SK-N-SH (cell line): Measurements from ENCODE around the gene MGA. TPM values are rescaled to one million over a fixed set of nuclear protein-coding genes. Genes with fewer than 3 reads are reported as not detected.

ENCODE experiments used
- CTCF ChIA-PET: fragments of 300-600, 350-600 bp; formaldehyde crosslinking; extraction: SDS; loops from one replicate; lab custom pipeline; 2021; lab: Yijun Ruan, JAX
- POLR2A ChIA-PET: fragments of 350-600 bp; sonication (Branson Sonifier 250); formaldehyde crosslinking; extraction: SDS; loops from one replicate; lab custom pipeline; 2020; ENCODE audit warnings: antibody characterized with exemption, inconsistent platforms; lab: Yijun Ruan, JAX
- DNase-seq: peaks from one replicate; pipeline ENCODE4 v3.0.0; 2012
- H2AFZ ChIP-seq: fragments of 200-600 bp; sonication (generic); 2 replicates; pipeline ENCODE4 v1.8.1; 2016; ENCODE audit warnings: antibody characterized with exemption, mild to moderate bottlenecking, low read depth
- H3F3A ChIP-seq: fragments of 200-600 bp; sonication (generic); replicated peaks from 2 replicates; pipeline ENCODE3; 2016; ENCODE audit warnings: antibody characterized with exemption, mild to moderate bottlenecking; ENCODE audit not compliant: insufficient read depth
- H3K27ac ChIP-seq, 2 experiments: fragments of 200-500 bp in 1 of 2; fragments of 200-600 bp in 1 of 2; sonication (Bioruptor generic) in 1 of 2; sonication (generic), shearing (Covaris generic) in 1 of 2; 2 replicates each; pipeline versions ENCODE4 v1.5.1 to v1.6.1; 2014 to 2016; ENCODE audit warnings: low read depth in 2 of 2, inconsistent platforms in 1 of 2, low read length in 1 of 2, mild to moderate bottlenecking in 1 of 2, mixed read lengths in 1 of 2
- H3K27me3 ChIP-seq: fragments of 200-600 bp; sonication (generic), shearing (Covaris generic); 2 replicates; pipeline ENCODE4 v1.6.1; 2016; ENCODE audit warnings: mixed run types; ENCODE audit not compliant: insufficient read depth
- H3K36me3 ChIP-seq, 2 experiments: fragments of 200-500 bp in 1 of 2; fragments of 200-600 bp in 1 of 2; sonication (Bioruptor generic) in 1 of 2; sonication (generic) in 1 of 2; replicated peaks in 1 of 2; 2 replicates each; pipeline versions ENCODE3 to v1.5.1; 2014 to 2016; ENCODE audit warnings: low read length in 1 of 2, mild to moderate bottlenecking in 1 of 2; ENCODE audit not compliant: insufficient read depth in 2 of 2, control insufficient read depth in 1 of 2
- H3K4me1 ChIP-seq, 2 experiments: fragments of 200-500 bp in 1 of 2; fragments of 200-600 bp in 1 of 2; sonication (Bioruptor generic) in 1 of 2; sonication (generic), shearing (Covaris generic) in 1 of 2; 2 replicates each; pipeline versions ENCODE4 v1.5.1 to v1.6.1; 2014 to 2016; ENCODE audit warnings: low read depth in 1 of 2, low read length in 1 of 2, mixed run types in 1 of 2; ENCODE audit not compliant: insufficient read depth in 2 of 2, control insufficient read depth in 1 of 2
- H3K4me2 ChIP-seq: fragments of 200-600 bp; sonication (generic), shearing (Covaris generic); 2 replicates; pipeline ENCODE4 v1.6.1; 2017; ENCODE audit warnings: mixed run types
- H3K4me3 ChIP-seq, 2 experiments: fragments of 200-500 bp in 1 of 2; fragments of 200-600 bp in 1 of 2; sonication (Bioruptor generic) in 1 of 2; sonication (generic), shearing (Covaris generic) in 1 of 2; 2 replicates each; pipeline versions ENCODE4 v1.5.1 to v1.8.1; 2014 to 2016; ENCODE audit warnings: low read depth in 2 of 2, inconsistent platforms in 1 of 2, low read length in 1 of 2, mild to moderate bottlenecking in 1 of 2, mixed read lengths in 1 of 2, moderate library complexity in 1 of 2
- H3K79me2 ChIP-seq: fragments of 200-600 bp; sonication (generic); 2 replicates; pipeline ENCODE4 v1.8.1; 2017; ENCODE audit warnings: mild to moderate bottlenecking; ENCODE audit not compliant: insufficient read depth
- H3K9ac ChIP-seq: fragments of 200-600 bp; sonication (generic); 2 replicates; pipeline ENCODE4 v1.6.1; 2017; ENCODE audit warnings: mixed run types
- H3K9me2 ChIP-seq: fragments of 200-600 bp; sonication (generic); 2 replicates; pipeline ENCODE4 v1.6.1; 2017; ENCODE audit warnings: mixed run types
- H3K9me3 ChIP-seq: fragments of 200-600 bp; sonication (generic); 2 replicates; pipeline ENCODE4 v1.6.1; 2017; ENCODE audit warnings: mixed run types, mild to moderate bottlenecking, moderate library complexity
- H4K20me1 ChIP-seq: fragments of 200-600 bp; sonication (generic); 2 replicates; pipeline ENCODE4 v1.6.1; 2017; ENCODE audit warnings: mild to moderate bottlenecking, mixed run types; ENCODE audit not compliant: insufficient read depth
- ELF1 ChIP-seq: IDR thresholded peaks from 2 replicates; pipeline ENCODE4 v1.4.0; 2012
- EP300 ChIP-seq, 2 experiments: IDR thresholded peaks; 2 replicates each; pipeline versions ENCODE4 v1.4.0 to v1.6.1; 2012; ENCODE audit warnings: borderline replicate concordance in 1 of 2, low read depth in 1 of 2, low read length in 1 of 2
- EZH2phosphoT487 ChIP-seq: fragments of 200-600 bp; sonication (generic); IDR thresholded peaks from 2 replicates; pipeline ENCODE4 v1.6.1; 2017; ENCODE audit warnings: low read depth, mixed run types, mild to moderate bottlenecking, antibody characterized with exemption, moderate library complexity, borderline replicate concordance
- FOXJ3 ChIP-seq: sonication (generic); formaldehyde crosslinking; IDR thresholded peaks from 2 replicates; pipeline ENCODE4 v1.5.1; 2020; ENCODE audit warnings: mild to moderate bottlenecking, missing genetic modification reagents
- GABPA ChIP-seq: IDR thresholded peaks from 2 replicates; pipeline ENCODE4 v1.4.0; 2012; ENCODE audit warnings: low read depth, mild to moderate bottlenecking
- GATA2 ChIP-seq: sonication (generic); formaldehyde crosslinking; IDR thresholded peaks from 2 replicates; pipeline ENCODE4 v1.5.0; 2020; ENCODE audit warnings: mild to moderate bottlenecking, missing genetic modification reagents
- NRF1 ChIP-seq: IDR thresholded peaks from 2 replicates; pipeline ENCODE4 v1.6.1; 2012; ENCODE audit warnings: low read depth, mild to moderate bottlenecking, low read length
- RFX5 ChIP-seq: IDR thresholded peaks from 2 replicates; pipeline ENCODE4 v1.6.1; 2012; ENCODE audit warnings: mild to moderate bottlenecking, improper control_type of control experiment, low read length
- RXRA ChIP-seq: IDR thresholded peaks from 2 replicates; pipeline ENCODE4 v1.4.0; 2012; ENCODE audit warnings: low read depth, mild to moderate bottlenecking, borderline replicate concordance
- SMC3 ChIP-seq: IDR thresholded peaks from 2 replicates; pipeline ENCODE4 v1.6.1; 2012; ENCODE audit warnings: low read depth, low read length, improper control_type of control experiment
- TAF1 ChIP-seq: IDR thresholded peaks from 2 replicates; pipeline ENCODE4 v1.6.1; 2012; ENCODE audit warnings: low read depth, mild to moderate bottlenecking, low read length, moderate library complexity, borderline replicate concordance
- YY1 ChIP-seq: IDR thresholded peaks from 2 replicates; pipeline ENCODE4 v1.4.0; 2012; ENCODE audit warnings: low read depth, mild to moderate bottlenecking
- WGBS: methylation state at CpG from one replicate; pipeline ENCODE4 v1.1.6; 2017; ENCODE audit warnings: low lambda C conversion rate; 5-methylcytosine and 5-hydroxymethylcytosine counted together
- polyA plus RNA-seq, 3 experiments: library from polyadenylated mRNA; depleted of rRNA; stranded (reverse); fragments of >200 nt; gene quantifications; 2 replicates each; pipeline ENCODE4 v1.2.3, GENCODE V29; 2012
- TF ChIP-seq, protein P1 (sequence below): IDR thresholded peaks from 2 replicates; pipeline ENCODE4 v1.6.1; 2012; ENCODE audit warnings: mild to moderate bottlenecking, low read depth, low read length, moderate library complexity
- TF ChIP-seq, protein P2 (sequence below): IDR thresholded peaks from 2 replicates; pipeline ENCODE4 v1.4.0; 2012; ENCODE audit warnings: low read depth, borderline replicate concordance
- TF ChIP-seq, protein P3 (sequence below): fragments of 200-600 bp; sonication (generic); IDR thresholded peaks from 2 replicates; pipeline ENCODE4 v1.6.1; 2017; ENCODE audit warnings: antibody characterized with exemption, mild to moderate bottlenecking, moderate library complexity
- TF ChIP-seq, protein P4 (sequence below): fragments of 150-350 bp; IDR thresholded peaks from 2 replicates; pipeline ENCODE4 v1.6.1; 2017; ENCODE audit warnings: antibody characterized with exemption, low read length, low read depth, borderline replicate concordance
- TF ChIP-seq, protein P5 (sequence below): IDR thresholded peaks from 2 replicates; pipeline ENCODE4; 2012
- TF ChIP-seq, protein P6 (sequence below): IDR thresholded peaks from 2 replicates; pipeline ENCODE4 v1.4.0; 2012; ENCODE audit warnings: low read depth

The MGA gene
- polyA plus RNA-seq, 1 of the 3 experiments (the other 2 are of a cell fraction): 2.3 TPM

DNA sequence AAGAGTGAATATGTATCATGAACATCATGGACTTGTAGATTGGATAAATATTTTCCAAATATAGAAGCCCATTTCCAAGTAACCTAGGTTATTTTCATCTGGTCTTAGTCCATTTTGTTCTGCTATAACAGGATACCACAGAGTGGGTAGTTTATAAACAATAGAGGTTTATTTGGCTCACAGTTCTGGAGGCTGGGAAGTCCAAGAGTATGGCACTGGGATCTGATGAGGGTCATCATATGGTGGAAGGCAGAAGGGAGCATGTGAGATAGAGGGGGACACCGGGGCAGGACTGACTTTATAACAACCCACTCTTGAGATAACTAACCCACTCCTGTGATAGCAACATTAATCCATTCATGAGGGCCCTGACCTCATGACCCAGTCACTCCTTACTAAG is 9.4 kb upstream of the MGA start (continued):
- TF ChIP-seq, protein P1, sequence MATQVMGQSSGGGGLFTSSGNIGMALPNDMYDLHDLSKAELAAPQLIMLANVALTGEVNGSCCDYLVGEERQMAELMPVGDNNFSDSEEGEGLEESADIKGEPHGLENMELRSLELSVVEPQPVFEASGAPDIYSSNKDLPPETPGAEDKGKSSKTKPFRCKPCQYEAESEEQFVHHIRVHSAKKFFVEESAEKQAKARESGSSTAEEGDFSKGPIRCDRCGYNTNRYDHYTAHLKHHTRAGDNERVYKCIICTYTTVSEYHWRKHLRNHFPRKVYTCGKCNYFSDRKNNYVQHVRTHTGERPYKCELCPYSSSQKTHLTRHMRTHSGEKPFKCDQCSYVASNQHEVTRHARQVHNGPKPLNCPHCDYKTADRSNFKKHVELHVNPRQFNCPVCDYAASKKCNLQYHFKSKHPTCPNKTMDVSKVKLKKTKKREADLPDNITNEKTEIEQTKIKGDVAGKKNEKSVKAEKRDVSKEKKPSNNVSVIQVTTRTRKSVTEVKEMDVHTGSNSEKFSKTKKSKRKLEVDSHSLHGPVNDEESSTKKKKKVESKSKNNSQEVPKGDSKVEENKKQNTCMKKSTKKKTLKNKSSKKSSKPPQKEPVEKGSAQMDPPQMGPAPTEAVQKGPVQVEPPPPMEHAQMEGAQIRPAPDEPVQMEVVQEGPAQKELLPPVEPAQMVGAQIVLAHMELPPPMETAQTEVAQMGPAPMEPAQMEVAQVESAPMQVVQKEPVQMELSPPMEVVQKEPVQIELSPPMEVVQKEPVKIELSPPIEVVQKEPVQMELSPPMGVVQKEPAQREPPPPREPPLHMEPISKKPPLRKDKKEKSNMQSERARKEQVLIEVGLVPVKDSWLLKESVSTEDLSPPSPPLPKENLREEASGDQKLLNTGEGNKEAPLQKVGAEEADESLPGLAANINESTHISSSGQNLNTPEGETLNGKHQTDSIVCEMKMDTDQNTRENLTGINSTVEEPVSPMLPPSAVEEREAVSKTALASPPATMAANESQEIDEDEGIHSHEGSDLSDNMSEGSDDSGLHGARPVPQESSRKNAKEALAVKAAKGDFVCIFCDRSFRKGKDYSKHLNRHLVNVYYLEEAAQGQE: no peak
- TF ChIP-seq, protein P2, sequence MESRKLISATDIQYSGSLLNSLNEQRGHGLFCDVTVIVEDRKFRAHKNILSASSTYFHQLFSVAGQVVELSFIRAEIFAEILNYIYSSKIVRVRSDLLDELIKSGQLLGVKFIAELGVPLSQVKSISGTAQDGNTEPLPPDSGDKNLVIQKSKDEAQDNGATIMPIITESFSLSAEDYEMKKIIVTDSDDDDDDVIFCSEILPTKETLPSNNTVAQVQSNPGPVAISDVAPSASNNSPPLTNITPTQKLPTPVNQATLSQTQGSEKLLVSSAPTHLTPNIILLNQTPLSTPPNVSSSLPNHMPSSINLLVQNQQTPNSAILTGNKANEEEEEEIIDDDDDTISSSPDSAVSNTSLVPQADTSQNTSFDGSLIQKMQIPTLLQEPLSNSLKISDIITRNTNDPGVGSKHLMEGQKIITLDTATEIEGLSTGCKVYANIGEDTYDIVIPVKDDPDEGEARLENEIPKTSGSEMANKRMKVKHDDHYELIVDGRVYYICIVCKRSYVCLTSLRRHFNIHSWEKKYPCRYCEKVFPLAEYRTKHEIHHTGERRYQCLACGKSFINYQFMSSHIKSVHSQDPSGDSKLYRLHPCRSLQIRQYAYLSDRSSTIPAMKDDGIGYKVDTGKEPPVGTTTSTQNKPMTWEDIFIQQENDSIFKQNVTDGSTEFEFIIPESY: no peak
- TF ChIP-seq NRF1: no peak
- no peak for TF ChIP-seq TAF1
- no peak for TF ChIP-seq GATA2 (CRISPR knock-in tag)

DNA sequence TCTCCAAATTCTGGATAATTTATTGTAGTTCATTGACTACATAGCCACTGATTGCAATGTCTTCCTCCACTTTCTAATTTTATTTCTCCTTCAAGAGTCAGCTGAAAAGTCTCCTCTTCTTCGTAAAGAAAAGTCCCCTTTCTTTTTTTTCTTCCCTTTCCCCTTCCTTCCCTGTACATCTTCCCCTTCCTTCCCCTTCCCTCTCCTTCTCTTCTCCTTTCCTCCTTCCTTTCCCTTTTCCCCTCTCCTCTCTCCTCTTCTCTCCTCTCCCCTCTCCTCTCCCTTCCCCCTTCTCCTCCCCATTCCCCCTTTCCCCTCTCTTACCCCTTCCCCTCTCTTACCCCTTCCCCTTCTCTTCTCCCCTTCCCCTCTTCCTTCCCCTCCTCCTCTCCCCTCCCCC is 8.8 kb upstream of the MGA start:
- Histone ChIP-seq H3K4me1 (no peaks in the 10 kb centered on the region), H3K9ac (no peak overlapping the region), H3K79me2 (no peaks in the 10 kb centered on the region), H3K27me3 (no peaks in the 10 kb centered on the region), H2AFZ (no peak overlapping the region), H3K9me2 (no peaks in the 10 kb centered on the region), H3K4me3 (no peak overlapping the region), H3K9me3 (no peaks in the 10 kb centered on the region), H3K36me3 (no peaks in the 10 kb centered on the region), H3F3A (no peaks in the 10 kb centered on the region), H3K27ac (no peak overlapping the region), H3K4me2 (no peak overlapping the region), H4K20me1 (no peaks in the 10 kb centered on the region)
- DNase-seq: no peak
- ChIA-PET POLR2A (no interaction called here), CTCF (no interaction called here)
- WGBS: 97% methylated on average over 1 of the region's 1 CpG
- TF ChIP-seq ELF1 (no peak), EZH2phosphoT487 (no peak), YY1 (no peak), EP300 (IDR thresholded peaks at IDR 0.05; ENCODE audit: borderline replicate concordance in 1 of 2, low read depth in 1 of 2, low read length in 1 of 2) (no peak), SMC3 (no peak), RXRA (no peak), GABPA (no peak), FOXJ3 (CRISPR knock-in tag) (no peak), RFX5 (no peak)
- TF ChIP-seq, protein P3, sequence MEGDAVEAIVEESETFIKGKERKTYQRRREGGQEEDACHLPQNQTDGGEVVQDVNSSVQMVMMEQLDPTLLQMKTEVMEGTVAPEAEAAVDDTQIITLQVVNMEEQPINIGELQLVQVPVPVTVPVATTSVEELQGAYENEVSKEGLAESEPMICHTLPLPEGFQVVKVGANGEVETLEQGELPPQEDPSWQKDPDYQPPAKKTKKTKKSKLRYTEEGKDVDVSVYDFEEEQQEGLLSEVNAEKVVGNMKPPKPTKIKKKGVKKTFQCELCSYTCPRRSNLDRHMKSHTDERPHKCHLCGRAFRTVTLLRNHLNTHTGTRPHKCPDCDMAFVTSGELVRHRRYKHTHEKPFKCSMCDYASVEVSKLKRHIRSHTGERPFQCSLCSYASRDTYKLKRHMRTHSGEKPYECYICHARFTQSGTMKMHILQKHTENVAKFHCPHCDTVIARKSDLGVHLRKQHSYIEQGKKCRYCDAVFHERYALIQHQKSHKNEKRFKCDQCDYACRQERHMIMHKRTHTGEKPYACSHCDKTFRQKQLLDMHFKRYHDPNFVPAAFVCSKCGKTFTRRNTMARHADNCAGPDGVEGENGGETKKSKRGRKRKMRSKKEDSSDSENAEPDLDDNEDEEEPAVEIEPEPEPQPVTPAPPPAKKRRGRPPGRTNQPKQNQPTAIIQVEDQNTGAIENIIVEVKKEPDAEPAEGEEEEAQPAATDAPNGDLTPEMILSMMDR: no peak
- TF ChIP-seq, protein P1: no peak
- TF ChIP-seq, protein P4, sequence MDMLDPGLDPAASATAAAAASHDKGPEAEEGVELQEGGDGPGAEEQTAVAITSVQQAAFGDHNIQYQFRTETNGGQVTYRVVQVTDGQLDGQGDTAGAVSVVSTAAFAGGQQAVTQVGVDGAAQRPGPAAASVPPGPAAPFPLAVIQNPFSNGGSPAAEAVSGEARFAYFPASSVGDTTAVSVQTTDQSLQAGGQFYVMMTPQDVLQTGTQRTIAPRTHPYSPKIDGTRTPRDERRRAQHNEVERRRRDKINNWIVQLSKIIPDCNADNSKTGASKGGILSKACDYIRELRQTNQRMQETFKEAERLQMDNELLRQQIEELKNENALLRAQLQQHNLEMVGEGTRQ: no peak
- TF ChIP-seq, protein P5, sequence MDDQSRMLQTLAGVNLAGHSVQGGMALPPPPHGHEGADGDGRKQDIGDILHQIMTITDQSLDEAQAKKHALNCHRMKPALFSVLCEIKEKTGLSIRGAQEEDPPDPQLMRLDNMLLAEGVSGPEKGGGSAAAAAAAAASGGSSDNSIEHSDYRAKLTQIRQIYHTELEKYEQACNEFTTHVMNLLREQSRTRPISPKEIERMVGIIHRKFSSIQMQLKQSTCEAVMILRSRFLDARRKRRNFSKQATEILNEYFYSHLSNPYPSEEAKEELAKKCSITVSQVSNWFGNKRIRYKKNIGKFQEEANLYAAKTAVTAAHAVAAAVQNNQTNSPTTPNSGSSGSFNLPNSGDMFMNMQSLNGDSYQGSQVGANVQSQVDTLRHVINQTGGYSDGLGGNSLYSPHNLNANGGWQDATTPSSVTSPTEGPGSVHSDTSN: no peak
- TF ChIP-seq, protein P6, sequence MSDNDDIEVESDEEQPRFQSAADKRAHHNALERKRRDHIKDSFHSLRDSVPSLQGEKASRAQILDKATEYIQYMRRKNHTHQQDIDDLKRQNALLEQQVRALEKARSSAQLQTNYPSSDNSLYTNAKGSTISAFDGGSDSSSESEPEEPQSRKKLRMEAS: no peak
